DMS 273 (cell line): Measurements from ENCODE around the gene DES.

Experiments
- DNase-seq: peaks from one replicate; lab custom pipeline; 2025; ENCODE audit not compliant: unreplicated experiment; lab: John Stamatoyannopoulos, UW

Gene DES

DNA sequence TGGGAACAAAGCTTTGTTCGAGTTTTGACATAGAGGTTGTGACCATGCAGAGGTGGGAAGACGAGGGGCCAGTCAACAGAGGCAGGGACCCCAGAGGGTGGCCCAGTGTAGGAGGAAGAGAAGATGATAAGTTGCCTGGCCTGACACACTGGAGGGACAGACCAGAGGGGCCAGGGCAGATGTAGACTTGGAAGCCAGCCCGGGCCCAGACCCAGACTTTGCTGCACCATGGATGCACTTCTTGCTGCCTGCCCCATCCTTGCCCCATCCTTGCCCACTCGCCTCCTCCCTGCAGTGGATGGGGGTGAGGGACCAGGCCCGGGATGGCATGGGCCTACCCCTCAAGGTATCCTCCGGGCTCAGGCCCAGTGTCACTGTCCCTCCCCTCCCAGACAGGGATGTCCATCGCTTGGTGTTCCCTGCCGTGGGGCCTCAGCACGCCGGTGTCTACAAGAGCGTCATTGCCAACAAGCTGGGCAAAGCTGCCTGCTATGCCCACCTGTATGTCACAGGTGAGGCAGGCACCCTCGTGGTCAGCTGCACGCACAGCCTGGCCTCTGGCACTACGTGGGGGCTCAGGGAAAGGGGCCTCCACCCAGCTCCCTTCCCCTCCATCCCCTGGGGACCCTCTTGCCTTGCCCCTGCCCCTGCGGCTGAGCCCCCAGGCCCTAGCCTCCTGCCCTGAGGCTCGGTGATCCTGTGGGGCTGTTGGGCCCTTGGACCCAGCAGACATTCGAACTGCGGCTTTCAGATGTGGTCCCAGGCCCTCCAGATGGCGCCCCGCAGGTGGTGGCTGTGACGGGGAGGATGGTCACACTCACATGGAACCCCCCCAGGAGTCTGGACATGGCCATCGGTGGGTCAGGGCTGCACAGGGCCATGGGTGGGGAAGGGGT, 53.5 kb downstream of the DES start:
- DNase-seq: no peak

DNA sequence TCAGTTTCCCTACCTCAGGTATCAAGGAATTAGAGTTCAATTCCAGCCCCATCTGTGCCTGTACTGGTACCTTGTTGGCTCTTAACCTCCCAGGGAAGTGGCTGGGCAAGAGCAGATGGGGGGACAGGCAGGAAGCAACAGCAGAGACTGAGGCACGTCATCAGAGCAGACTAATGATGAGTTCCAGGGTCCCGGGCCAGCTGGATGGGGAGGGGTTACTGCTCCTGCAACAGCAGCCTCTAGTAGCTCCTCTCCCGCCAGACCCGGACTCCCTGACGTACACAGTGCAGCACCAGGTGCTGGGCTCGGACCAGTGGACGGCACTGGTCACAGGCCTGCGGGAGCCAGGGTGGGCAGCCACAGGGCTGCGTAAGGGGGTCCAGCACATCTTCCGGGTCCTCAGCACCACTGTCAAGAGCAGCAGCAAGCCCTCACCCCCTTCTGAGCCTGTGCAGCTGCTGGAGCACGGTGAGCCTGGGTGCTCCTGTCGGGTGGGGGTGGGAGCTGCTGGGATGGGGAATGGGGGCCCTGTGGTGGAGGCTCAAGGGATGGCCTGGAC, 54.5 kb downstream of the DES start:
- DNase-seq: no peak

DNA sequence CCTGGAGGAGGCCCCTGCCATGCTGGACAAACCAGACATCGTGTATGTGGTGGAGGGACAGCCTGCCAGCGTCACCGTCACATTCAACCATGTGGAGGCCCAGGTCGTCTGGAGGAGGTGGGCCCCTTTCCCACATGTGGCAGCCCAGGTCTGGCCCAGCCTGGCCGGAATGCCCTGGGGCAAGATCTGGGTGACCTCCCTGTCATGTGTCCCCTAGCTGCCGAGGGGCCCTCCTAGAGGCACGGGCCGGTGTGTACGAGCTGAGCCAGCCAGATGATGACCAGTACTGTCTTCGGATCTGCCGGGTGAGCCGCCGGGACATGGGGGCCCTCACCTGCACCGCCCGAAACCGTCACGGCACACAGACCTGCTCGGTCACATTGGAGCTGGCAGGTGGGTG, 55.3 kb downstream of the DES start:
- DNase-seq: no peak

DNA sequence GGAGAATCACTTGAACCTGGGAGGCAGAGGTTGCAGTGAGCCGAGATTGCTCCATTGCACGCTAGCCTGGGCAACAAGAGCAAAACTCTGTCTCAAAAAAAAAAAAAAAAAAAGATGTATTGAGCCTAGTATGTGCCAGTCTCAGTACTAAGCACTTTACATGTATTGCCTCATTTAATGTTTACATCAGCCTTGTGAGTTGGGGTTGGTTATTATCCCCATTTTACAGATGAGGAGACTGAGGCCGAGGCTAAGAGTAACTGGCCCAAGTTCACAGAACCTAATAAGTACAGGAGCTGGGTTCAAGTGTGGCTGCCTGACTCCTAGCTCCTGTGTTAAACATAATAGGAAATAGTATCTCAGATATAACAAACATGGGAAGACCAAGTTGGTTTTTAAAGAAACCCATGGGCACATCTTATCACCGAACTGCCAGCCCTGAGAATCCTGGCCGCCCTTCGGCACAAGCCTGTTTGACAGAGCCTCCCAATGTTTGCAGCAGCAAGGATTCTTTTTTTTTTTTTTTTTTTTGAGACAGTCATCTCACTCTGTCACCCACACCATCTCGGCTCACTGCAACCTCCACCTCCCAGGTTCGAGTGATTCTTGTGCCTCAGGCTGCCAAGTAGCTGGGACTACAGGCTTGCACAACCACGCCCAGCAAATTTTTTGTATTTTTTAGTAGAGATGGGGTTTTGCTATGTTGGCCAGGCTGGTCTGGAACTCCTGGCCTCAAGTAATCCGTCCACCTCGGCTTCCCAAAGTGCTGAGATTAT, 56.3 kb downstream of the DES start:
- DNase-seq: no peak

DNA sequence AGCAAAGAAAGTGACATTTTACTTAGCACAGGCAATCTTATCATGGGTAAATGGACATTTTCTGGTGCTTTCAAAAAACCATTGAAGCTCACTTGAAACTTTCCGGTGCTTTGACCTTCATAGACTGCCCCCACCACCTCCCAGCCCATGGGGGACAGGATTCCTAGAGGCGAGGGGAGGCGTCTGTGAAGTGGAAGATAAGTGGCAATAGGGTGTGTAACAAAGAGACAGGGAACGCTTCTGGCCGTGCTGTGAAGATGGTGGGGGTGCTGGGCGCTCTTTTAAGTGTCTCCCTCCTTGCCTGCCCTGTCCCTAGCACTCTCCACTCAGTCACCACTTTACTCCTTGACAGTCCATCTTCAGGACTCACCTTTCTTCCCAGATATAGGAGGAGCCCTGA, 57.1 kb downstream of the DES start:
- no peak for DNase-seq

DNA sequence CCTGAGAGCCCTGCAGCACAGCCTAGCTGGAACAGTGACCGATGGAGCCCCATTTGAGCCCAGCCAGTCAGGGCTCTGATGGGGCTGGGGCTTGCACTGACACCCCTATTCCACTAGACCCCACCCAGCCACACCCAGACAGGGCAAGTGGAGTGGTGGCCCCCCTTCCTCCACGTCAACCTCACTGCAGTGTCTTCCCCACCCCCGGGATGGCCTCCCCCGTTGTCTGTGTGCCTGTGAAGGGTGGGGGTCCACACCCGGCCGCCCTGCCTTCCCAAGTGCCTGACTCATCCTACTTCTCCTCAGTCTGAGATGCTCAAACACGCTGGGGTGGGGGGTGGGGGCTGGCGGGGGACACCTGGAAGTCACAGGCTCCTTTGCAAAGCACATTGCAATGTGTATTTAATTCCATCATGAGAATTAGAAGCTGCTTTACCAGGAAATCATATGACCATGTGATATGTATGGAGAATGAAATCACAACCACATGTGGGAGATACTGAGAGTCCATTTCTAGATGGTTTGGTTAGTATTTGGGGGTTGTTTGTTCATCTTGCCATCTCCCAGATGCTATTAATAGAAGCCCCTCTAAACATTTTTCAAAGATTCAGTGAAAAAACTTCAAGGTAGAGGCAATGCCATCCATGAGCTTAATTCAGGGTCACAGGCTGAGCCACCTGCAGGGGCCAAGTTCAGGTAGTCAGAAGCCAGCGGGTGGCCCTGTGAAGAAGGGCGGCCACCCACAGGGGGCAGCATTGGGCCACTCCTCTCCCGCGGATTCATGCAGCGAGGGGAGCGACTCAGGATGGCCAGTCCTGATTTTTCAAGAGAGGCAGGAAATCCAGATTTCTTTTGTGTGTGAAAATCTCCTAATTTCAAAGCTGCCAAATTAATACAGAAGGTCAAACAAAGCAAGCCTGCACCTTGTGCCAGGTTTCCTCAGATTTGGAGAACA, 57.8 kb downstream of the DES start:
- peak; percentile 81 for DNase-seq
